Measurements from ENCODE around the gene UBAP1.
"Not testable (repeated sequence)": the region's sequence is repeated elsewhere in the genome, so short reads cannot be mapped to it uniquely, and the experiment has no call there.

UBAP1 gene

DNA sequence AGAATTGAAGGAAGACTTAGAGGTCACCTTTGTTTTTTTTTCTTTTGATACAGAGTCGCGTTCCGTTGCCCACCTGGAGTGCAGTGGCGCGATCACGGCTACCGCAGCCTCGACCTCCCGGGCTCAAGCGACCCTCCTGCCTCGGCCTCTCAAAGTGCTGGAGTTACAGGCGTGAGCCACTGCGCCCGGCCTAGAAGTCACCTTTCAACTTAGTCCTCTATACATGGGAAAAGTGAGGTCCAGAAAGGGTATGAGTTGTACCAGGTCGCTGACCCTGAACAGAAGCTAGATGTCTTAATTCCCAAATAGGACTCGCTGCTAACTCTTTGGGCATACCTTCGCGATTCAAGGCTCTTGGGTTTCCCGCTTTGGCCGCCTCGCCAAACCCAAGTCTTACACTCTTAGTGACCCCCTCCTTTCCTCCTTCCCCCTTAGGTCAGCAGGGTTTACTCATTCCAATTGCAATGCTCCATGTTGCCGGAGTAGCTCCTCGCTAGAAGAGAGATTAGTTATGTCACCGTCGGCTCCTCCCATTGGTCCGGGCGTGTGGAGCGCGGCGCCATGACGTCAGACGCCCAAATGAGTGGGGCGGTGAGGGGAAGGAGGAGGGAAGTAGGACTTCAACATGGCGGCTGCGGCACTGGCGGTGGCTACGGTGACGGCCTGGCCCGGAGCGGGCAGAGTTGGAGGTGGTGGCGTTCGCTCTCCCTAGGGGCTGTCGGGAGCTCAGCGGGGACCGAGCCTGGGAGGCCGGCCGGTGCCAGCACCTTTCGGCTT lies at the start of gene UBAP1:
TSS of gene UBAP1 (plus strand) at position 608 of the 777 bp plus-strand sequence. CDS start 41,872 bp downstream, outside the sequence.
- peak; percentile 68 for DNase-seq

DNA sequence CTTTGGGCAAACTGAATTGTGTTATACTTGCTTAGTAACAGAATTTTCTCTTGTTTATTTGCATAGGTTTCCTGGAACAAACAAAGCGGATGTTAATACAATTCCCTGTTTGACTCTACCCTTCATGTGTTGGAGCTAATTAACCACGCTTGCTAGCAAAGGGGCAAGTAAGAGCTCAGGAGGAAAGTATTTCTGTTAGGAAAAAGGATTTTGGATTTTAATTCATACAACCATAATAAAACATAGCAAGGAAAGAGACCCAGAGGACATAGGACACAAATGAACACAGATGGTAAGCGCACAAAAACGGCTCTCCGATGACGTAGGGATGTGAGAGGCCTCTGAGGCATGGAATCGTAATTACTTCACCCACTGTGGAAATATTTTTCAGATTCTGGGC lies 47.3 kb upstream of the UBAP1 start:
- DNase-seq: no peak

DNA sequence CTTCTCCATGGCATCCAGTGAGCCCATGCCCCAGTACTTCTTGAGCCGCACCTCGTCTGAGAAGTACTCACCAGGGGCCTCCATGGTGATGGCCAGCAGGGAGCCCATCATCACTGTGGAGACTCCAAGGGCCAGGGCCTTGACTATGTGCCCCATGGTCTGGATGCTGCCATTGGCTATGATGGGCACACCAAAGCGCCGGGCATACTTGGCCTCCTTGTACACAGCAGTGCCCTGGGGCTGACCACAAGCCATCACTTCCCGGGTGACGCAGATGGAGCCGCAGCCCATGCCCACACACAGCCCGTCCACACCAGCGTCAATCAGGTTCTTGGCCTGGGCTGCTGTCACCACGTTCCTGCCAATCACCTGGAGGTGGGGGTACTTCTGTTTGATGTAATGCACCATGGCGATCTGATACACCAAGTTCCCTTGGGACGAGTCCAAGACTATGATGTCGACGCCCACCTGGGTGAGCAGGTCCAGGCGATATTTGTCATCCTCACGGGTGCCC lies 45.4 kb upstream of the UBAP1 start:
- DNase-seq: no peak

GRCh38 chr9:34134521-34134920 lies 44.3 kb upstream of the UBAP1 start:
- no peak for DNase-seq

DNA sequence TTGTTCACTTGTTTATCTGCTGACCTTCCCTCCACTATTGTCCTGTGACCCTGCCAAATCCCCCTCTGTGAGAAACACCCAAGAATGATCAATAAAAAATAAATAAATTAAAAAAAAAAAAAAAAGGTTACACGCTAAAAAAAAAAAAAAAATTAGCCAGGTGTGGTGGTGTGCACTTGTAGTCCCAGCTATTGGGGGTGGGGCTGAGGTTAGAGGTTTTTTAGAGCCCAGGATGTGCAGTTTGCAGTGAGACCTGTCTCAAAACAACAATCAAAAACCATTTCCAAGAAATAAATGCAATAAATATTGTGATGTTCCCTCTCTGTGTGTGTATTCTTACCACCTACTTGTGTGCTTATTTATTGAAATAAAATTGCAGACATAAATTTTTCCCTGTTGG lies 40.2 kb upstream of the UBAP1 start:
- DNase-seq: not testable (repeated sequence)

DNA sequence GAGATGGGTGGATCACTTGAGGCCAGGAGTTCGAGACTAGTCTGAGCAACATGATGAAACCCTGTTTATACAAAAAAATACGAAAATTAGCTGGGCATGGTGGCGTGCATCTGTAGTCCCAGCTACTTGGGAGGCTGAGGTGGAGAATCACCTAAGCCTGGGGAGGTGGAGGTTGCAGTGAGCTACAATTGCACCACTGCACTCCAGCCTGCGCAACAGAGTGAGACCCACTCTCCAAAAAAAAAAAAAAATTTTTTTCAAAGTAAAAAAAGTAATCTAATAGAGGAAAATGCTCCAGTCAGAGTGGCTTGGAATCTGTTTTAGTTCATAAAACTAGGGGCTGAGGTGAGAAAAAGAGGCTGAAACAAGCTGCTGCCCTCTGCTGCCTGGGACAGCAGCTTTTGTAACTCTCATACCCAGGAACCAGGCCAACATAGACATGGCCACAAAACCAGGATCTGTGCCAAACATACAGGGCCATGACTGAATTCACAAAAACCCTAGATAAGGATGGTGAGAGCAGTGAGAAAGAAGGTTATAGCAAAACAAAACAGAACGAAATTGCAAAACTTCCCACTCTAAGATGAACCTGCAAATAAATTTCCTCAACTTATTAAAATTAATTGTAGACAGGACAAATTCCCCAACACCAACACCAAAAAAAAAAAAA lies 39.2 kb upstream of the UBAP1 start:
- no peak for DNase-seq

DNA sequence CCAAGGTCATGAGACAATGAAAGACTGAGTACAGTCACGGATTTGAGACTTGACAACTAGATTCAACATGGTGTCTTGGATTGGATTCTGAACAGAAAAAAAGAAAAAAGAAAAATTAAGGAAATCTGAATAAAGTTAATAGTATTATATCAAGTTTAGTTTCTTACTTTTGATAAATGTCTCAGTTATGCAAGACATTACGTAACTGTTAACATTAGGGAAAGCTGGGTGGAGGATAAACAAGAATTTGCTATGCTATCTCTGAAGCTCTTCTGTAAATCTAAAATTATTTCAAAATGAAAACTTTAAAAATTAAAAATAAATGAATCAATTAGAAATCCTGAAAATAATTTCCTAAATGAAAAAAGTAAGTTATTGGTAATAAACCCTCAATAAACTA lies 38.0 kb upstream of the UBAP1 start:
- DNase-seq: no peak

GRCh38 chr9:34143116-34143515 lies 35.7 kb upstream of the UBAP1 start:
- no peak for DNase-seq

GRCh38 chr9:34145165-34145564 lies 33.7 kb upstream of the UBAP1 start:
- no peak for DNase-seq

- no peak for DNase-seq
These were observed 27.4 kb upstream of the UBAP1 start for GRCh38 chr9:34151398-34151797.

GRCh38 chr9:34154057-34154456 lies 24.8 kb upstream of the UBAP1 start:
- DNase-seq: no peak

- DNase-seq: no peak
These were observed 21.5 kb upstream of the UBAP1 start for GRCh38 chr9:34157318-34157717.

- DNase-seq: no peak
These were observed 20.9 kb upstream of the UBAP1 start for GRCh38 chr9:34157898-34158297.

DNA sequence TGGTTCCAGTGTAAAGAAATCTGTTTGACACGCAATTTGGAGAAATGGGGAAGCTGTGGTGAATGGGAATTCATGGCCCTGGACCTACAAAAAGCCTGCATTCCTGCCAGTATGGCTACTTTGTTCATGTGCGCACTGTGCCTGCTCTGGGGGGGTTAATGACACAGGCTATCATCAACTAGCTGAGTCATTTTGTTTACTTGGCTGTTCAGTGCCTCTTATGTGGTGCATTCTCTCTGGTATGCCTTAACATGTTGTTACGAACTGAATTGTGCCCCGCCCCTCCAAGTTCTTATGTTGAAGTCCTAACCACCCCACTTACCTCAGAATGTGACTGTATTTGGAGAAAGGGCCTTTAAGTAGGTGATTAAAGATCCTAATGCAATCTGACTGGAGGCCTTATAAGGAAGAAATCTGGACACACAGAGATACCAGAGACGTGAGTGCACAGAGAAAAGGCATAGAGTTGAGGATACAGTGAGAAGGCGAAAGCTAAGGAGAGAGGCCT lies 20.4 kb upstream of the UBAP1 start:
- DNase-seq: no peak

GRCh38 chr9:34163434-34163833 lies 15.4 kb upstream of the UBAP1 start:
- DNase-seq: no peak

GRCh38 chr9:34169125-34169524 lies 9.7 kb upstream of the UBAP1 start:
- DNase-seq: no peak

DNA sequence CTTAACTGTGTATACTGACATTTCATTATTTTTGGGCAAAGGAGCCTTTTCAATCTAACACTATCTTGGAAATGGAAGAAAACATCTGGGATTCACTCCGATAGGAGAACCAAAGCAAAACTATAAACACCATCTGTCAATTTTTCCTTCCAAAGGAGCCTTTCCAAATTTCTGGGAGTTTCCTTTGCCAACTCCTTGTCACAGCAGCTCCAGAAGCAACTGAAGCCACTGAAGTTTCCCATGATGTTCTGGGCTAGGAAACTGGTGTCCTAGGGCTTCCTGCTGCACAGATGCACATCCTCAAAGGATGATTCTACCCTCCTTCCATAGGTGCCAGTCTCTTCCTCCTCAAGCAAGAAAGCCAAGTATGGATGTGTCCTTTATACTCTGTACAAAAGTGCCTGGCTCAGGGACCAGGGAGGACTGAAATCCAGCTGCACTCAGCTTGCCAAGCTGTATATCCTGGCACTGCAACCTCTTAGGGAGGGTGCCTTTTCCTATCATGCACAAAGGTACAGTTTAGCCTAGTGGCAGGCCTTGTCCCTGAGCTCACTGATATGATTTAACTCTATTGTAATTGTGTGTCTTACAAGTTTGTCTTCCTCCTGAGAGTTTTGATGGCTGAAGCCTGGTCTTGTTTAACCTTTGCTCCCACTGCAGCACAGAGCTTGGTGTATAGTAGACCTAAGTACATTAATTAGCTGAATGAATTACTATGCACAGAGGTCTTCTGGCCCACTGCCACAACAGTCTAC lies 8.4 kb upstream of the UBAP1 start:
- DNase-seq: no peak

GRCh38 chr9:34171753-34172535 lies 6.9 kb upstream of the UBAP1 start:
- DNase-seq: no peak

DNA sequence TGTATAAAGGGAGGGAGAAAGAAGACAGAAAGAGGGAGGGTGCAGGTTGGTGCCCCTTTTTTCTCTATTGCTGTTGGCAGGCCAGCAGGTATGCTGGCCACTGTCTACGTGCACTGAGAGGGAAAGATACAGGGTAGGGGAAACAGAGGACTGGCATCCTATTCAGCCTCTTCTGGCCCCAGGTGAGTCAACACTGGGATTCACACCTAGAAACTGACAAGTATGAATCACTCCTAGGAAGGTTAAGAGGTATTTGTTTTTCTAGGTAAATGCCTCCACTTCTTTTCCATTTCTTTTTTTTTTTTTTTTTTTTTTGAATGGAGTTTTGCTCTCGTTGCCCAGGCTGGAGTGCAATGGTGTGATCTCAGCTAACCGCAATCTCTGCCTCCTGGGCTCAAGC lies 2.8 kb upstream of the UBAP1 start:
- no peak for DNase-seq

GRCh38 chr9:34177593-34178435 lies 1.0 kb upstream of the UBAP1 start:
- no peak for DNase-seq

All from 8988T (cell line).